IPS-NIHi11 (cell line): Measurements from ENCODE around the gene NRG3.
A peak's percentile ranks its signal among the peaks of the same experiment; 100 is the strongest.

Experiments
- DNase-seq: peaks from one replicate; pipeline ENCODE4 v3.0.0; 2012; ENCODE audit warnings: mixed read lengths, low spot score

Gene NRG3

DNA sequence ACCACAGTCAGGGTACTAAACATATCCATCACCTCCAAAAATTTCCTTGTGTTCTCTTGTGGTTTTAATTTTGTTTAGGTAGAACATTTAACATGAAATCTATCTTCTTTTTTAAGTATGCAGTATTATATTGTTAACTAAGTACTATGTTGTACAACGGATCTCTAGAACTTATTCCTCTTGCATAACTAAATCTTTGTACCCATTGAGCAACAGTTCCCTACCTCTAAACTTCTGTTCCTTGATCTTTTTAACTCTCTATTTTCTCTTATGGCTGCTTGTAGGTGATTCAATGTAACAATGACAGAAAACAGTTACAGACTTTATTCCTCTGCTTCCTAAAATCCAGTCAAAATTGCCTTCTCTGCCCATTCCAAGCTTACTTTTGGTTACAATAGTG lies 9.9 kb downstream of the NRG3 start:
- DNase-seq, result no peak

DNA sequence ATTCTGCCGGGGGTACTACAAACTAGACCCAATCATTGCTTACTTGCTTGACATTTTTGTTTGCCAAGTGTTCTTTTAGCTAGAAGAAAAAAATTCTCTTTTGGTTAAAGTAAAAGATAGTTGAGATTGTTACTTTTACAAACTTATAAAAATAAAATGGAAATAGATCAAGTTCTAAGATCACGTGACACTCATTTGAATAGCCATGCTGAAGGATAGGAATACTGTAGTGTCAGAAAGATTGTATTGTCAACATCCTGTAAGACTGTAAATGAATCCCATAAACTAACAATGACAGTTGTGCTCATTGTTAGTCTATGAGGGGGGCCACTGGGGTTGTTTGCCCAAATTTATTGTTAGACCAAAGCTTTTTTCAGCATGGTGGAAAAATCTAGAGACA lies 10.5 kb downstream of the NRG3 start:
- DNase-seq, result no peak

DNA sequence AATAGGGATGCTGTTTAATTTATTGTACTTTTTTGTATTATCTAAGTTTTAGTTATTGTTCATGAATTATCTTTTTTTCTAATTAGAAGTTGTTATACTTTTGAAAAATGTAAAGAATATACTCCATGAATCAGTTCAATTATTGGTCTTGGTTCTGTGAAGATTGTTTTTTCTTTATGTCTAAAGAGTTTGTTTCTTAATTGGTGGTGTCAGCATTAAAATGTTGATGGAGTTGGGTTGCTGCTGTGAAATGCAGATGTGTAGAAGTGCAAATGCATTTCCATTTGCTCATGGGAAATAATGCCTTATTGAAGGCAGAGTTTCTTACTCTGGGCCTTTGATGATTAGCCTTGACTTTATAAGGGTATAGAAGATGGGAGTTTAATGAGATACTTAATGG lies 11.9 kb downstream of the NRG3 start:
- no peak for DNase-seq

DNA sequence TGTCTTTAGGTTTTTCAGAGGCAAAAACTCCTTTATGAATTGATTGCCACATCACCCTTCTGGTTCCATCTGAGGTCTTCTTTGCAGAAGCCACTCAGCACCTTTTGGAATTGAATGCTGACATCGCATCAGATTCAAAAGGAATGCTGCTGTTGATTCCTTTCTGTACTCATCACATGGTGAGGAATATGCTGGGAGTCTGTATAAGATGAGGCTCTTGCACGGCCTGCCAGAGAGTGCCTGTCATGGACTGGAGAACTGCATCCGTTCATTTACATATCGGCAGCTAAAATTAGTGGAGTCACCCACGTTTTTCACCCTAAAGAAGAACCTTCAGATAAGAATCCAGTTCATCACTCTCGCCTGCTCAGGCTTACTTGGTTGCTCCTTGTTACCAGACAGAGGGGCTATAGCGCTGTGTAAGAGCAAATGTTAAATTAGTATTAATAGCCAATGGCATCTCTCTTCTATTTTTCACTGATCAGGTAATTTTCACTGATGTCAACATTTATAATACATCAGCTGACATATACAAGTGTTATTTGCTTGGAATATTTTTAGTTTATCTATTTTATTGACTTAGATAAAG lies 14.3 kb downstream of the NRG3 start:
- no peak for DNase-seq

DNA sequence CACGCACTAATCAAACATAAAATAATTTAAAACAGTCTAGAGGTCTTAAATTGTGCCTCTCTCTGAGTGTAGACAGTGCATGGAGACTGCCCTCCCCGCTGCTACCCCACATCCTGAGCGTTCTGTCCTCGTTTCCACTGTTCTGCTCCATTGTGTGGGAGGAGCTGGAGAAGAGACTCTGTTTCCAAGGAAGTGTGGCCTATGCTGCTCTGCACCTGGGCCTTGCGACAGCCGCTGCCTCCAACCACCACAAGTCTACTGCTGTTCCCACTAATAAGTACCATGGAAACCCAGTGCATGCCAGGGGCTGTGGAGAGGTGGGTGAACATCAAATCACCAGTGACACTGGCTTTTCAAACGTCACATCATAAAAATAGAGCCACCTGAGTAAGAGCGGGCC lies 19.6 kb downstream of the NRG3 start:
- DNase-seq, result no peak

DNA sequence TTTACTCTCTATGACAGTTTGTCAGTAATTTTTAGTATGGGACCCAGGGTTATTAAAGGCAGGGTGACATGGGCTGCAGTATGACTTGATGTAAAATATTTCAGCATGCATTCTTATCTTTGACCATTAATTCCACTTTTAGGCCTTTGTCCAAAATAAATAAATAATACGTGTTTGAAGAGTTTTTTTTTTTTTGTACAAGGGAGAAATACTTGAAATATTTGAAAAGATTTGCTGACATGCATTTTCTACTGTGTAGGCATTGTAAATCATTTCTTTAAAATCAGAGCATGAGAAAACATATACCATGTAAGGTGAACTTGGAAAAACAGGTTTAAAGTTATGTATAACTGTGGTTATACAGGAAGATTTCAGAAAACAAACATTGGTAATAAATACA lies 23.5 kb downstream of the NRG3 start:
- no peak for DNase-seq

DNA sequence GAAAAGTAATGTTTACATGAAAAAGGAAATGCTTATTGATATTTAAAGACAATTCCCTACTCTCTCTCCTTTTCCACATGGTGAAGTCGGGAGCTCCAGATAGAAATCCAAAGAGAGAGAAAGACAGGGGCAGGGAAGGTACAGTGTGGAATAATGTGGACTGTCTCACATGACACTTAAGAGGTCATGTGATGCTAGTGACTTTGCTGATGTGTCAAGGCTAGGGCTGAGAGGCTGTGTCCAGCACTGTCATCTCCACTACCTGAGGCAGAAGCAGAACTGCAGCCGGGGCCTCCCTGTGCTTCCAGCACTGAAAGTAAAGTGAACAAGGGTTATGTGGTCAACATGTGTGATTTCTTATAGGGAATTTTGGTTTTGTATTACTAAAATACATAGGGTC lies 26.0 kb downstream of the NRG3 start:
- DNase-seq, result no peak

DNA sequence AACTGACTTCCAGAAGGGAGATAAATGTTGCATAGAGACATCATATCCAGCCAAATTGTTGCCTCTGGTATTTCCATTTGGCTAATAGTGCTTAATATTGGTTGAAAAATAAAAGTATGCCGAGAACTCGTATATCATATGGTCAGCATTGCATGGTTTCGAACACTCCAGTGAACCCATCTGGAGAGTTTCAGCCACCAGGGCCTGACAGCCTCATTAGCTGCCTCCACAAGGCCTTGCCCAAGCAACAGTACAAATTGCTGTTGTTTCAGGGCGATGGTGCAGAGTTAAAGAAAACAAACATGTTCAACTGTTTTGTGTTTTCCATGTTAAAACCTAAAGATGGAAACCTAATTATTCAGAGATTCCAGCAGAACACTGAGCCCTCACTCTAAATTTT lies 28.5 kb downstream of the NRG3 start:
- no peak for DNase-seq

DNA sequence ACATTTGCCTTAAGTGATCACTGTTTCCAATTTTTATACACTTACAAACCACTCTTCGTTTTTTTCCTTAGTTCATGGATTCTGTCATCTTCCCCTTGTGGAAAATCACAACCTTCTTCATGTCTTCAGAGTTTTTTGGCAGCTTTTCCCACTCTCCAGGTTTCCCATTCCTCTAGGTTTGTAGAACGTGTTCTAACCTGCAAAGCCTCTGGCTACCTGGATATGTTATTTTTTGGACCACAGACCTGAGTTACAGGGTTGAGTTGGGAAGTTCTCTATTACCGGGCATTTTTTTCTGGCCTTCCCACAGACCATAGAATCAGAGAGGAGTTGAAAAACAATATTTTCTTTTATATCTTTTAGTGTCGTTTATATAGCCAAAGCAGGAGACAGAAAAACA lies 30.2 kb downstream of the NRG3 start:
- no peak for DNase-seq

DNA sequence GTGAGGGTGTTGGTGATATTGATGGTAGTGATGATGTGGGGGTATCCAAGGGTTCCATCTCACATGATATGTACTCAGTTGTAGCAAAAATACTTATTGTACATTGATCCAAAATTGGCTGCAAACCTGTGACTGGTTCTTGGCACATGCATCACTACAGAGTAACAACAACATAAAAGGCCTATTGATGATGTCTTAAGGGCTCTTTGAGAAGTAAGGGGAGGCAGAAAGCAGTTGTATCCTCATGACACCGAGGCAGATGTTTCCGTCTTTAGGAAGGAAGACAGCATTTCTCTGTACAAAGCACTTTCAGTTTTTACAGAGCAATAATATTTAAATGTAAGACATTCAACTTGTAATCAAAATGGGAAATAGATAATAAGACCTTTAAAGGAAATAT lies 34.5 kb downstream of the NRG3 start:
- DNase-seq, result no peak

DNA sequence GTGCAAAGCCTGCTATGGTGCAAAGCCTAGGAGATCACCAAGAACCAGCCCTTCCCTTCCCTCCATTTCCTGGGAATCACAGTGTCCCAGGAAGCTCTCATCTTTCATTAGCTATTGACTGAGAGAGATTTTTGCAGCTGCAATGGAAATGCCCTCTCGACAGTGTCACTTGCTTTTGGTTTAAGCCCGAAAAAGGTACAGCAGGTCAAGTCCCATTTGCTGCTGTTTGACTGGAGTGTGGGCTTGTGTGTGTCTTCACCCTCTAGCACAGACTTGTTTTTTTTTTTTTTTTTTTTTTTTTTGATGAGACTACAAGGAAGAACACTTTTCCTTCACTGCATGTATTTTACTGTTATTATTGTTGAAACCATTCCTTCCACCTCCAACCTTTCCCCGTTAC lies 36.3 kb downstream of the NRG3 start:
- DNase-seq, result no peak

DNA sequence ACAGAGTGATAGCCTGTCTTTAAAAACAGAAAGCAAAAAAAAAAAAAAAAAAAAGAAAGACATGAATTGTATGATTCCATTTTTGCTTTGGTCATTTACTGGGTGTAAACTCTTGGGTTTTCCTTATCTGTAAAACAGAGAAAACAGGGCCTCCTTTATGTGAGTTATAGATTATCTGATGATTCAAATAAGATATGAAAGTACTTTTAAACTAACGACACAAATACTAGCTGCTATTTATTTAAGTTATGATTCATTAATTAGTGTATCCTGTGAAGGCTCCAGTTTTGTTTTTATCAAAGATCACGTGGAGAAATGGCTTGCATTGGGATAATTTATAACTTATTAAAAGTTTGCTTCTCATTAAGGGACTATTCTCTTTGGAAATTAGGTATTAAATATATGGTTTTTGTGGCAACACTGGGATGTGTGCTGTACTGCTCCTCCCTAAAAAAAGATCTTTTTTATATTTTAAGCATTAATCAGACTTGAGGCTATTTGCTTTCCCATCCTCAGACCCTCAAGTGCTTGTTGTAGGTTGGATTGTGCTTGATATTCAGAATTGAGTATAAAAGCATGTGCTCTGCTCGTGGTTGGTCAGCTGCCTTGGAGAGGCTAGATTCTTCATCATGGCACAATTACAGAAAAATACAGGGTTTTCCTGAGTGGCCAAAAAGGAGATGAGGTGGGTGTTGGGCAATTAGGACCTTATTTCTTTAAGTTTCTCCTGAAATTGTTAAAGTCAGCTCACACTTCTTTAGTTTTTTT lies 39.9 kb downstream of the NRG3 start:
- DNase-seq, result no peak

DNA sequence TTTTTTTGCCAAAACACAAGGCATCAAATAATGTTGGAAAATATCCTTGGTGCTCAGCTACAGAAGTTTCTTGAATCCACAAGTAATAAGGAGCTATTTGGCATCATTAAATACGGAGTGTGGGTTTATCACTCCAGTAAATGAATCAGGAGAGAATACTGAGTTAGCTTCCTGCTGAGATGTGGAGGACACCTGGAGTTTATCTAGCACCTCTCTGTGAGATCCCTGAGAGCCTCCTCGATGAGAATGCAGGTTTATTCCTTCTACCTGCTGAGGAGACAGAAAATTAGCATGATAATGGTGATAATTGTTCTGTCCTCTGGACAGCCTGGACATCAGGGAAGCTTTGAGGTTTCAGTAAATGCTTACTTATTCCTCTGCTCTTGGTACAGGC lies 40.5 kb downstream of the NRG3 start:
- DNase-seq, result peak; percentile 14

DNA sequence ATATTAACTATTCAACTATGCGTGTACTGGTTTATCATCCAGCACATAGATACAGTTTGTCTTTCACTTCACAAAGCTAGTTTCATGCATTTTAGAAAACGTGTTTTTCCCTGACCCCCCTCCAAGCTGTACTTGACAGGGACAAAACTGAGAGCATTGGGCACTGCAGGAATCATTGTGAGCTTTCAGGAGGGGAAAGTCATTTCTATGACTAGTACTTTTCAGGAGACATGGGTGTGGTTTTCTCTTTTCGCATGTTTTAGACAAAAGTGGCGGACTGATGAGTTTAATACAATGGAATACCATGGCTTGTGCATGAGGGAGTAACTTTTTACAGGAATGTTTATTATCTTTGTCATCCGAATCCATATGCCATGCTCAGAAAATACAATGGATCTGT lies 42.7 kb downstream of the NRG3 start:
- no peak for DNase-seq

DNA sequence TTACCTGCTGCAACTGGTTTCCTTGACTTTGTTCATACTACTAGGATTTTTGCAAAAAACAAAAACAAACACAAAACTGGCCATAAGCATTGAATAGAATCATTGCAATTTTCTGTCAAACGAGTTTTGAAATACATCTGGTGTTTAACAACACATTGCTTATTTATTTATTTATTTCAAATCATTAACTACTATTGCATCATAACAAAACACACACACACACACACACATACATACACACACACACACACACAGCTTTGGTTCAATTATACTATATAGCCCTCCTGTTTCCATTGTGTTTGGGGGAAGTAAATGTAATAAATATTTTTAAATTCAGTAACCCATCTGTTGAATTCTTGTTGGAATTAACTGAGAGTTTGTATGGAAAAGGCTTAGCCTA lies 43.8 kb downstream of the NRG3 start:
- no peak for DNase-seq

DNA sequence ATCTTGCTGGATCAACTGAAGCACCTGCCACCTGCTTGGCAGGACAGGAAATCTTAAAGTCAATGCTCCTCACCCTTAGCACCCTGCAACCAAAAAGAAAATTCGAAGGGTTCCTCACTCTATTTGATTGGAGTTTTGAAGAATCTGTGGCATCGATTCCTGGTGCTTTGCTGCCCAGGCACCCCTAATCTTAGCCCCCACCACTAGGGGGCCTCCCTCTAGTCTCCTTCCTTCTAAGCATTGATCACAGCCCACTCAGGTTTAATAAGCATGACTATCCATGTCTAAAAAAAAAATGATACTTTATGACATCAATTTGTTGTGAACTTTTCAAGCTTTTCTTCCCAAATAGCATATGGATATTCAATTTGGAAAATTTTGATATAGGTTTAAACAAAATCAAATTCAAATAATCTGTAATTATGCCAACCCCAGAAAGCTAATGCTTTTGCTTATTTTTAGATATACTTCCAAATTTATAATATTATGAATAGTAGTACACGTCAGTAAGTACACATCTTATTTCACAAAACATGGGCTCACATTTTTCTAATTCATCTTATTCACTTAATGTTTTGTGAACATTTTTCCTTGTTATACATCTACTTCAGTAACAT lies 45.3 kb downstream of the NRG3 start:
- DNase-seq, result peak; percentile 41

DNA sequence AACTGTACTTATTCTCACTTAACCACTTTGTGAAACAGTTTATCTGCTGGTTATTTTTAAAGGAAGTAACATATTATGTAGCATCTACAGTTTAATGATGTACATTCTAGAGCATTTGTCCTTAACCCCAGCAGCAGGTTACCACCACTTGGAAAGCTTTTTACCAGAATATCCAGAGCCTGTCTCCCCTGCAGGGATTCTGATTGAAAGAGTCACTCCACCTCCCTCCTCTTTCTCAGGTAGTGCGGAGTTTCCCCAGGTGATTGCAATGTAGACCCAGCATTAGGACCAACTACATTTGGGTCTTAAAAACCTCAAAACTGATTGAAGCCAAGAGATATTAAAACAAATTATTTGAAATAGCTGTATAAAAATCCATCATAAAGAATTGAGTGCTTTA lies 53.1 kb downstream of the NRG3 start:
- DNase-seq, result no peak

DNA sequence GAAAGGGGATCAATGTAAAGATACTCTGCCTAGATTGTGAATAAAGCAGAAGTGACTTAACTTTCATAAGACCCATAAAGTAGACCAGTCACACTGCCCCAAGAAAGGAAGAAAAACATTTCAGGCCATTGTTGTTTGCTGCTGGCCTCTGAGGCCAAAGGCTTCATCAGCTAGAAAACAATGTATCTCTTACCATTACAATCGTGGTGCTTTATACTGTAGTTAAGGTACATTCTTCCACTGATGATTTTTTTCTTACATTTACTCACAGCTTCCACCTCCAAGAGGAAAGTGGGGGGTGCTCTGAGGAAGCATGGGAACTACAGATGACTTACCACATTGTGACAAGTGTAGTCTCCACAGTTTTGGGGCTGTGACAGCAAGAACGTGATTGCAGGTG lies 68.6 kb downstream of the NRG3 start:
- no peak for DNase-seq

DNA sequence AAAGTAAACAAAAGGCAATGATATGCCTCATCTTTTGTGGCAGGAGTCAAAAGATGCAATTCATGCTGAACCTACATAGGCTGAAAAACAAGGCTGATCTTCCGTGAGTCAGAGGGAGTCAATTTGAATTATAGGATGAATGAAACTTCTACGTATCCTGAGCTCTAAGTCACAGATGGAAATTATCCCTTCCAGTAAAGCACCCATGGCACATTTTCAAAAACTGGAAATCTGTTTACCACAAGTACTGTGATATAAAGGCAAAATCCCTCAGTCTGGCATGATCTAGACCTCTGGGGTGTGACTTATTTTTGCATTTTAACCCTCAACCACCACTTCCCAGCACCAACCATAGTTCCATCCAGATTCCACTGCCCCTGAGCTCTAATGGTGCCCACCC lies 69.6 kb downstream of the NRG3 start:
- DNase-seq, result no peak

DNA sequence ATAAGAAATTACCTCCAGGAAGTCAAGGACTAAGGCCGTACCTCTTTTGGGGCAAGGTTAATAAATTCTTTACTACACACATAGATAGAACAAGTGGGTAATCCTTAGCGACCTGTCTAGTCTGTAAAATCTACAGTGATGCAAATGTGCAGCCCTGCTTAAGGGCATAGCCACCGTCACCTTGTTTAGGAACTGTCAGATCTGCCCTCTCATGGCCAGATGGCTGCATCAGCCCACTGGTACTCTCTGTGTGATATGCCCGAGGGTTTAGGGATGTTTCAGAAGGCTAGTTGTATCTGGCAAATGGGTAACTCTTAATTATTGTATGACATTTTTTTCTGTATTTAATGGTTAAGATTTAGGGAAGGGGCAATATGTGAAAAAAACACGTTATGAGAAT lies 74.3 kb downstream of the NRG3 start:
- DNase-seq, result no peak

DNA sequence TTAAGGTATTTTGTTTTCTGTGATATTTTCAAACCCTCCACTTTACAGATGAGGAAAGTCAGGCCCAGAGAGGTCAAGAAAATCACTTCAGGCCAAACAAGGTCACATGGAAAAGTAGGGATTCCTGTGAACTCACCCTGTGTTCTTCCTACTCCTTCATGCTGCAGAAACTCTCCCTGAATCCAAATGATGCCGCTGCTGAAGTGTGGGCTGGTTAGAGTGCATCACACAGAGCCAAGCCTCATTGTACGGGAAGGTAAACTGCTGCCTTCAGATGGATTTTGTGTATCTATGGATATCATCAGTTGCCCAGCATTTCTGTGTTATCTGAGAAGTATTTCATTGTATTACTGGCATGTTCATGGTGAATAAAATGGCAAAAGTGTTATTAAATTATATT lies 75.4 kb downstream of the NRG3 start:
- DNase-seq, result no peak

DNA sequence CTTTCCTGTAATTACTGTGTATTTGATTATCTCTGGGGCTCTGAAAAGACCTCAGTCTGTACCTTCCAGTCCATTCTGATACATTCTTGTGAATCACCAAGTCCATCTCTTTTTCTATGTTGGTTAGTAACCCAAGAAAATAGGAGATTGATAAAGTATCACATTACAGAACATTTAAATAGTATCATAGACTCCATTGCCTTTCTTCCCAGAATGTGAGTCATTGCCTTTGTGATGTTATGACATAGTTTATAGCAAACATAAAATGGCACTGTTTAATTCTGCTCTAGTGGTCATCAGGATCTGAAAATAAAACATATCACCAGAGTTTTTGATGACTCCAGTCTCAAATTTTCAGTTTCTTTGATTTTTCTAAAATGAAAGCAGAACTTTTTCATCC lies 78.4 kb downstream of the NRG3 start:
- DNase-seq, result no peak

DNA sequence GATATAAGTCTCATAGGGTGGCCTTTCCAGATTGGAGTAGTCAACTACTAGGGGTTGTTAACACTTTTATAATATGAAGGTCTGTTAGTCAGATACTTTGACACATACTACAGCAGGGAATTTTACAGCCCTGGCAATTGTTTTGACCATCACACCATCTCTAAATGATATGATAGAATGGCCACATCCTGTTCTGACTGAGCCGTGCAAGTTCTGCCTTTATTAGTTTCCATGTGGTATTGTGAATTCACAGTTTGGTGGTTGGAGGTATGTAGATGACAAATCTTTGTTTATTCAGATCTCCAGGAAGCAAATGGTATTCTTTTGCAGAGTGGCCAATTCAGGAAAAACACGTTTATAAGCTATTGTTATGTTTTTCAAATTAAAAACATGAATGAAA lies 83.0 kb downstream of the NRG3 start:
- no peak for DNase-seq

DNA sequence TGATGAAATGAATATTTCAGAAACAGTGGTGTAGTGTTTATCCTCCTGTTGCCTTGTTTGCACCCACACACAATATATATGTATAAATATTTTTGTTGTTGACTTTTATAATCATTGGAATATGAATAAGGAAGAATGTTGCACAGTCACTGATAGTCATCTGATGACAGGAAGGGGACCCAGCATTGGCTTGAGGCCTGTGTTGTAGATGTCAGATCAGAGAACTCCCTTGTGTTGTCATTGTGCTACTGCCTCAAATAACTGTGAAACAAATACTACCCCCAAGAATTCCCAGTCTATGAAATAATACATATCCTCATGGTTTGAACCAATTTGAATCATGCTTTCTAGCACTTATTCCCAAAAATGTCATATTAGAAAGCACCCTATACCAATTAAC lies 84.0 kb downstream of the NRG3 start:
- DNase-seq, result no peak
